ENCODE results near the gene ANKRD11. TPM values are rescaled to one million over a fixed set of nuclear protein-coding genes. Genes with fewer than 3 reads are reported as not detected.

The ANKRD11 gene
- total RNA-seq, 1 donor from 2014 or later, result 165 TPM

DNA sequence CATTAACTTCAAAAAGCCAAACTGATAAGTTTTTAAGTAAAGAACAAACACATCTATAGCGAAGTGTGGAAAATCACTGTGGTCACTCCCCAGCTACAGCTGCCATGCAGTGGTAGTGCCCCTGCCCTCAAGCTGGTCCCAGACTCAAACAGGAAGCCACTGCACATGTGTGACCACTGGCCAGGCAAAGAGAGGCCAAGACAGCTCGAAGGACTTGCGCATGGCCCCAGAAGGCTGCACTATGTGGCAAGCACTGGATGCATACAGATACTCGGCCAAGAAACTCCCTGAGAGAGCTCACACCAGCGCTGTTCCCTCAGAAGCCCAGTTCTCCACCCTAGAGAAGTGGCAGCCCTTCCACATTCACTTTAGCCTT is 82.4 kb downstream of the ANKRD11 start:
- Mint-ChIP-seq H3K27ac (ENCODE audit: unreplicated experiment) (peak overlapping the region; percentile 91), H3K4me3 (ENCODE audit: unreplicated experiment) (peak overlapping the region; percentile 59)

GRCh38 chr16:89407282-89407924 is 83.0 kb downstream of the ANKRD11 start:
- Mint-ChIP-seq H3K9me3 (ENCODE audit: unreplicated experiment) (no peaks in the 10 kb centered on the region), H3K27me3 (ENCODE audit: unreplicated experiment) (peaks cover 26% of the 10 kb centered on the region), H3K4me1 (ENCODE audit: unreplicated experiment) (peaks cover 82% of the 10 kb centered on the region), H3K4me3 (ENCODE audit: unreplicated experiment) (peak overlapping the region; percentile 64), H3K27ac (ENCODE audit: unreplicated experiment) (peak overlapping the region; percentile 91), H3K36me3 (ENCODE audit: low read depth, unreplicated experiment) (no peaks in the 10 kb centered on the region)
- TF ChIP-seq, protein P1, sequence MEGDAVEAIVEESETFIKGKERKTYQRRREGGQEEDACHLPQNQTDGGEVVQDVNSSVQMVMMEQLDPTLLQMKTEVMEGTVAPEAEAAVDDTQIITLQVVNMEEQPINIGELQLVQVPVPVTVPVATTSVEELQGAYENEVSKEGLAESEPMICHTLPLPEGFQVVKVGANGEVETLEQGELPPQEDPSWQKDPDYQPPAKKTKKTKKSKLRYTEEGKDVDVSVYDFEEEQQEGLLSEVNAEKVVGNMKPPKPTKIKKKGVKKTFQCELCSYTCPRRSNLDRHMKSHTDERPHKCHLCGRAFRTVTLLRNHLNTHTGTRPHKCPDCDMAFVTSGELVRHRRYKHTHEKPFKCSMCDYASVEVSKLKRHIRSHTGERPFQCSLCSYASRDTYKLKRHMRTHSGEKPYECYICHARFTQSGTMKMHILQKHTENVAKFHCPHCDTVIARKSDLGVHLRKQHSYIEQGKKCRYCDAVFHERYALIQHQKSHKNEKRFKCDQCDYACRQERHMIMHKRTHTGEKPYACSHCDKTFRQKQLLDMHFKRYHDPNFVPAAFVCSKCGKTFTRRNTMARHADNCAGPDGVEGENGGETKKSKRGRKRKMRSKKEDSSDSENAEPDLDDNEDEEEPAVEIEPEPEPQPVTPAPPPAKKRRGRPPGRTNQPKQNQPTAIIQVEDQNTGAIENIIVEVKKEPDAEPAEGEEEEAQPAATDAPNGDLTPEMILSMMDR (IDR thresholded peaks at IDR 0.05; ENCODE audit: unreplicated experiment), result no peak
- DNase-seq (ENCODE audit: low spot score), result no peak

More for the DNA sequence above, 82.4 kb downstream of the ANKRD11 start:
- Mint-ChIP-seq H3K4me1 (ENCODE audit: unreplicated experiment) (peaks cover 84% of the 10 kb centered on the region), H3K9me3 (ENCODE audit: unreplicated experiment) (no peaks in the 10 kb centered on the region), H3K27me3 (ENCODE audit: unreplicated experiment) (peaks cover 26% of the 10 kb centered on the region), H3K36me3 (ENCODE audit: low read depth, unreplicated experiment) (no peaks in the 10 kb centered on the region)
- TF ChIP-seq, protein P1 (IDR thresholded peaks at IDR 0.05; ENCODE audit: unreplicated experiment), result no peak
- DNase-seq (ENCODE audit: low spot score), result no peak

DNA sequence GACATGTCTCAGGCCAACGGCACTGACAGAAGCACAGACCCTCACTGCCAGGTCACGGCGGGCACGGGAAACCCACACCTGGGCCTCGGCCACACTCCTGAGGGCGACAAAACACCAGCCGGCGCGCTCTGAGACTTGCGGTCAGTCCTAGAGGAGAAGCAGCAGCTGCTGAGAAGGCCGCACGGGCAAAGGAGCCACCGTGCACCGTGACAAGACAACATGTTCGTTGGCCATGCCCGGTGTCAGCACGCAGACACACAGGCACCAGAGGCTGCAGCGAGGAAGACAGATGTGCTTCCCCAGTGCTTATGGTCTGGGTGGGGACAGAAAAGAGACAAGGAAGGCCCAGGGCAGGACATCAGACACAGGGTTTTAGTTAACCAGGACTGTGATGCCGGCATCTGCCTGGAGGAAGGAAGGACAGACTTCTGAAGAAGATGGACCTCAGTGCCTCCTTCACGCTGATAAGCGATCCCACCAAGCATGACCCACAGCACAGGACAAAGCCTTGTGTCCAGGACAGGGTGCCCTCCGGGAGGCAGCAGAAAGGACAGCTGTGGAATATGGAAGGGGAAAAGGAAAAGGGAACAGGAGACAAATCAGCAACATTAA is 84.0 kb downstream of the ANKRD11 start:
- Mint-ChIP-seq H3K27me3 (ENCODE audit: unreplicated experiment) (peaks cover 28% of the 10 kb centered on the region), H3K4me1 (ENCODE audit: unreplicated experiment) (peaks cover 83% of the 10 kb centered on the region), H3K4me3 (ENCODE audit: unreplicated experiment) (peak overlapping the region; percentile 26), H3K9me3 (ENCODE audit: unreplicated experiment) (no peaks in the 10 kb centered on the region), H3K36me3 (ENCODE audit: low read depth, unreplicated experiment) (no peaks in the 10 kb centered on the region), H3K27ac (ENCODE audit: unreplicated experiment) (peak overlapping the region; percentile 91)
- TF ChIP-seq, protein P1 (IDR thresholded peaks at IDR 0.05; ENCODE audit: unreplicated experiment), result no peak
- DNase-seq (ENCODE audit: low spot score), result no peak

DNA sequence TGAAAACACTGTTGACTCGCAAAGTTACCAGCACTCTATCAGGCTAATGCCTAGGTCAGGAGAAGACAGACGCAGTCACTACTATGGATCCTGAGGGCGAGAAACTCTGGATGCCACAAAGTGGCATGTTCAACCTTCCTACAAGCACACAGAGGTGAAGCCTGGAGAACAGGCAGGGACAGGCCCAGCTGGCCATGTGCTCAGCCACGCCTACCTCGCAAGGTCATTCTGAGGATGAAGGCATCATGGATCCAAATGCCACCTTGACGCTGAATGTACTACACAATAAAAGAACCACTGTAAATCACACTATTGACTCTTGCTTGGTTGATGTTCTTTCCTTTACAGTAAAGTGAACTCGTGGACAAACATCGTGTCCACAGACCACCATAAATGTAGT is 85.8 kb downstream of the ANKRD11 start:
- peaks cover 25% of the 10 kb centered on the region for H3K27me3 Mint-ChIP-seq (ENCODE audit: unreplicated experiment)
- TF ChIP-seq, protein P1 (IDR thresholded peaks at IDR 0.05; ENCODE audit: unreplicated experiment), result no peak
- no peaks in the 10 kb centered on the region for H3K36me3 Mint-ChIP-seq (ENCODE audit: low read depth, unreplicated experiment)
- H3K4me1 Mint-ChIP-seq (ENCODE audit: unreplicated experiment), result peaks cover 72% of the 10 kb centered on the region
- no peaks in the 10 kb centered on the region for H3K9me3 Mint-ChIP-seq (ENCODE audit: unreplicated experiment)
- peak overlapping the region; percentile 26 for H3K27ac Mint-ChIP-seq (ENCODE audit: unreplicated experiment)
- no peak overlapping the region for H3K4me3 Mint-ChIP-seq (ENCODE audit: unreplicated experiment)
- no peak for DNase-seq (ENCODE audit: low spot score)

- TF ChIP-seq, protein P1 (IDR thresholded peaks at IDR 0.05; ENCODE audit: unreplicated experiment), result no peak
- peaks cover 62% of the 10 kb centered on the region for H3K4me1 Mint-ChIP-seq (ENCODE audit: unreplicated experiment)
- H3K27ac Mint-ChIP-seq (ENCODE audit: unreplicated experiment), result peak overlapping the region; percentile 36
- no peaks in the 10 kb centered on the region for H3K9me3 Mint-ChIP-seq (ENCODE audit: unreplicated experiment)
- no peak for DNase-seq (ENCODE audit: low spot score)
- peaks cover 21% of the 10 kb centered on the region for H3K27me3 Mint-ChIP-seq (ENCODE audit: unreplicated experiment)
- H3K4me3 Mint-ChIP-seq (ENCODE audit: unreplicated experiment), result no peak overlapping the region
- H3K36me3 Mint-ChIP-seq (ENCODE audit: low read depth, unreplicated experiment), result peaks cover 10% of the 10 kb centered on the region
These were observed 87.4 kb downstream of the ANKRD11 start for GRCh38 chr16:89402962-89403361.
